ENCODE data around the gene STXBP6. TPM values are rescaled to one million over a fixed set of nuclear protein-coding genes. Genes with fewer than 3 reads are reported as not detected.

Gene STXBP6
- total RNA-seq, 1 donor from 2014 or later = 29.4 TPM

DNA sequence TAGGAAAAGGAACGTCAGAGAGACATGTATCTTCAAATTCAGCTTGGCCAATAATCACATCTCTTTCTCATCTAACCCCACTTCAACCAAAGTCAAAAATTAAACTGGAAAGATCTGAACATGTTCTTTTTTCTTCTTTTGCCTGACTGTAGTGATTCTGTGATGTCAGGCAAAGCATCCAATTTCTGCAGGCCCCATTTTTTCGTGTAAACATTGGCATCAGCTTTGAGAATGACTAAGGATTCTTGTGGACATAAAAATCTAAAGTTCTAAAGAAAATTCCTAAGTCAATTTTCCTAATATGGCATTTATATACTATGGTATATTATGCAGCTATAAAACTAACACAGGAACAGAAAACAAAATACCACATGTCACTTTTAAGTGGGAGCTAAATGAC, 89.1 kb downstream of the STXBP6 start:
- H3K4me3 ChIP-seq = no peak overlapping the region
- TF ChIP-seq, protein P1, sequence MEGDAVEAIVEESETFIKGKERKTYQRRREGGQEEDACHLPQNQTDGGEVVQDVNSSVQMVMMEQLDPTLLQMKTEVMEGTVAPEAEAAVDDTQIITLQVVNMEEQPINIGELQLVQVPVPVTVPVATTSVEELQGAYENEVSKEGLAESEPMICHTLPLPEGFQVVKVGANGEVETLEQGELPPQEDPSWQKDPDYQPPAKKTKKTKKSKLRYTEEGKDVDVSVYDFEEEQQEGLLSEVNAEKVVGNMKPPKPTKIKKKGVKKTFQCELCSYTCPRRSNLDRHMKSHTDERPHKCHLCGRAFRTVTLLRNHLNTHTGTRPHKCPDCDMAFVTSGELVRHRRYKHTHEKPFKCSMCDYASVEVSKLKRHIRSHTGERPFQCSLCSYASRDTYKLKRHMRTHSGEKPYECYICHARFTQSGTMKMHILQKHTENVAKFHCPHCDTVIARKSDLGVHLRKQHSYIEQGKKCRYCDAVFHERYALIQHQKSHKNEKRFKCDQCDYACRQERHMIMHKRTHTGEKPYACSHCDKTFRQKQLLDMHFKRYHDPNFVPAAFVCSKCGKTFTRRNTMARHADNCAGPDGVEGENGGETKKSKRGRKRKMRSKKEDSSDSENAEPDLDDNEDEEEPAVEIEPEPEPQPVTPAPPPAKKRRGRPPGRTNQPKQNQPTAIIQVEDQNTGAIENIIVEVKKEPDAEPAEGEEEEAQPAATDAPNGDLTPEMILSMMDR (IDR thresholded peaks at IDR 0.05) = no peak
- no peaks in the 10 kb centered on the region for H3K9me3 ChIP-seq
- H3K27ac ChIP-seq = peak overlapping the region; percentile 47
- no peaks in the 10 kb centered on the region for H3K36me3 ChIP-seq
- no peak for DNase-seq
- intact Hi-C loops (cut with DNase I) = no loop called here
- no peak for ATAC-seq
- no peaks in the 10 kb centered on the region for H3K27me3 ChIP-seq (ENCODE audit: low read depth)
- H3K4me1 ChIP-seq = peaks cover 47% of the 10 kb centered on the region

DNA sequence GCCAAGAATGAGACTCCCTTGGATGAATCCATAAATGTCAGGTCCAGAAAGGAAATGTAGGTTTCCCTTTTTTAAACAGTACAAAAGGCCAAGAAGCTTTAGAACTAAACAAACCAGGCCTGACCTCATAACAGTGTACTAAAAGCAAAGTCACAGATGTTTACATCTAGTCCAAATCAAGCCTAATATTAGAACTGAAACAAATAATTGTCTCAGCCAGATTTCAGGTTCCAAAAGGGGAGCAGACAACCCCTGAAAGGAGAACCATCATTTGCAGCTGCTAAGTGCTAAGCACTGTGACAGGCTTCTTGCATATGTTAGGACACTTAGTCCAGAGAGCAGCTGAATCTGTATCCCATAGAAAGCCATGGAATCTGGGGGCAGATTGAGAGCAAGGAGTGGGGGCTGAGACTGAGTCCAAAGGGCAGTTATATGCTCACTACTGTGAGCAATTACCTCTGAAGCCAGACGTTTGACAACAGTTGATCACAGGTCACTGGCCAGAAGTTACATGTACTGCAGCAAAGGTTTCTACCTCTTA, 90.1 kb downstream of the STXBP6 start:
- TF ChIP-seq, protein P1 (IDR thresholded peaks at IDR 0.05) = no peak
- Histone ChIP-seq H3K9me3 (no peaks in the 10 kb centered on the region), H3K4me1 (peaks cover 42% of the 10 kb centered on the region), H3K36me3 (no peaks in the 10 kb centered on the region), H3K27ac (peak overlapping the region; percentile 47), H3K27me3 (ENCODE audit: low read depth) (no peaks in the 10 kb centered on the region), H3K4me3 (no peak overlapping the region)
- ATAC-seq (no peak), DNase-seq (no peak)
- intact Hi-C loops (cut with DNase I) = no loop called here

DNA sequence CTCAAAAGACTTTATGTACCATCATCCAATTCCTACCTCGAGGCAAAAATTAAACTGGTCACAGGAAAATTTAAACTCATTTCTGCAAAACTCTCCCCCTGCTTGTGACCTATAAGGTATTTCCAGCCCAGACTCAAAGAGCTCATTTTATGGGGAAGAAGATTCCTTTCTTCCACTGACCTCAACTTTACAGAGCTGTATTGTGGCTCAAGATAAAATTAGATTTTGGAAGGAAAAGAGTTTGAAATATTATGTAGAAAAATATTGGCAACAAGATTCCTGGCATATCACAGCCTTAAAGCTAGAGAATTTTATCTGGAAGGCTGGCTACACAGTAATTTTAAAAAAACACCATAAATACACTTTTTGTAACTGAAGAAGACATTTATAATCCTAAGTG, 91.7 kb downstream of the STXBP6 start:
- Histone ChIP-seq H3K36me3 (no peaks in the 10 kb centered on the region), H3K9me3 (no peaks in the 10 kb centered on the region), H3K4me3 (no peak overlapping the region), H3K27ac (peak overlapping the region; percentile 47), H3K4me1 (peaks cover 42% of the 10 kb centered on the region), H3K27me3 (ENCODE audit: low read depth) (no peaks in the 10 kb centered on the region)
- TF ChIP-seq, protein P1 (IDR thresholded peaks at IDR 0.05) = no peak
- intact Hi-C loops (cut with DNase I) = no loop called here
- no peak for DNase-seq
- ATAC-seq = no peak

DNA sequence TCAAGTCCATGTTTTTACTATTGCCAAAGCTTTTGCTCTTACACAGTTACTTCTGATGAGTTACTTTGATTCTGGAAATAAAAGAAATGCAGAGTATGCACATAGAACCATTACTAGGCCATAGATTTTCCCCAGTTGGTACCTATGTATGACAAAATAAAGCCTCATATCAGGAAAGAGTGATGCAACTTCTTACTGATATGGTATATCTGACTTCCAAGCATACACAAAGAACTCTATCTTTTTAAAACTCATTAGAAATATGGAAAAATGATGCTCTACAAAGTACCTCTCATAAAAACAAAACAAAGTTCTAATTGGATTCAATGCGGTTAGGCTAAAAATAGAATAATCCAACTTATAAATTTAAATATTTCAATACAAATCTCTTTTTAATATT, 92.1 kb downstream of the STXBP6 start:
- no peak overlapping the region for H3K4me3 ChIP-seq
- intact Hi-C loops (cut with DNase I) = no loop called here
- no peaks in the 10 kb centered on the region for H3K27me3 ChIP-seq (ENCODE audit: low read depth)
- no peak for ATAC-seq
- no peak overlapping the region for H3K27ac ChIP-seq
- no peak for DNase-seq
- no peaks in the 10 kb centered on the region for H3K9me3 ChIP-seq
- TF ChIP-seq, protein P1 (IDR thresholded peaks at IDR 0.05) = no peak
- H3K36me3 ChIP-seq = no peaks in the 10 kb centered on the region
- peaks cover 42% of the 10 kb centered on the region for H3K4me1 ChIP-seq

DNA sequence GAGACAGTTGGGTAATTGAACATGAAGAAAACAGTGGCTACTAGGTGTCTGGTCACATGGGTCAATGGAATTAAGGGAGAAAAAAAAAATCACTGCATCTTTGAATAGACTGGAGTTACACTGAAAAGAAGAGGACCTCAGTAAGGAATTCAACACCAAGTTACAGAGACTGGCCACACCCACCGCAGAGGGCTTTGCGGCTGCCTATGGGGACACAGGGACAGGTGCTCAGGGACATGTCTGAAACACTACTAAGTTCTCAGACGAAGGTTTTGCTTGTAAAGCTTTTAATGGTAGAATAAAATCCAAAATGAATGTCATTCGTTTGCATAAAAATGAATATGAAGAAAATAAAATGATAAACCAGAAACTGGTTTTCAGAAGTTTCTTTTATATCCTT, 93.8 kb downstream of the STXBP6 start:
- H3K36me3 ChIP-seq = no peaks in the 10 kb centered on the region
- H3K9me3 ChIP-seq = no peaks in the 10 kb centered on the region
- no peak for DNase-seq
- intact Hi-C loops (cut with DNase I) = no loop called here
- ATAC-seq = no peak
- H3K27ac ChIP-seq = no peak overlapping the region
- H3K4me3 ChIP-seq = no peak overlapping the region
- peaks cover 39% of the 10 kb centered on the region for H3K4me1 ChIP-seq
- no peaks in the 10 kb centered on the region for H3K27me3 ChIP-seq (ENCODE audit: low read depth)
- TF ChIP-seq, protein P1 (IDR thresholded peaks at IDR 0.05) = no peak

DNA sequence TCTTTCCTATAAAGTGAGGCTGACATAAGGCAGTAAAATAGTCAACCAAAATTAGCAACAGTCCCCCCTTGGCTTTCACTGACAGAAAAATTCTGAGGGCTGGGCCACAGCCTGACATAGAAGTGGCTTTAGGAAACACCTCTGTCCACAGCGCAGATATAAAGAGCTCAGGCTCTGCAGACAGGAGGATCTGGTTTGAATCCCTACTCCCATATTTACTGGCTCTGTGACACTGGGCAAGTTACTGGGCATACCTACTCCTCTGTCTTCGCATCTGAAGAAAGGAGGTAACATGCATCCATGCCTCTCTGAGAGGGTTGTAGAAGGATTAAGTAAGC, 95.3 kb downstream of the STXBP6 start:
- TF ChIP-seq, protein P1 (IDR thresholded peaks at IDR 0.05) = no peak
- no peak for ATAC-seq
- intact Hi-C loops (cut with DNase I) = no loop called here
- no peak overlapping the region for H3K4me3 ChIP-seq
- H3K36me3 ChIP-seq = no peaks in the 10 kb centered on the region
- no peaks in the 10 kb centered on the region for H3K27me3 ChIP-seq (ENCODE audit: low read depth)
- H3K9me3 ChIP-seq = no peaks in the 10 kb centered on the region
- peaks cover 25% of the 10 kb centered on the region for H3K4me1 ChIP-seq
- H3K27ac ChIP-seq = no peak overlapping the region
- DNase-seq = no peak

All from lower lobe of right lung (tissue), 2 donors.